Activated CD8-positive, alpha-beta T cell treated with anti-CD3 and anti-CD28 coated beads for 36 hours (primary cell): ENCODE data around the gene UGT2B17. TPM values are rescaled to one million over a fixed set of nuclear protein-coding genes. Genes with fewer than 3 reads are reported as not detected.
"Not testable (repeated sequence)": the region's sequence is repeated elsewhere in the genome, so short reads cannot be mapped to it uniquely, and the experiment has no call there.

Source experiments
- ATAC-seq: fragments of 200-7000 bp; cut with Tn5 transposase; one replicate; pipeline ENCODE4 v1.10.0; 2021; ENCODE audit warnings: mild to moderate bottlenecking, moderate library complexity
- CTCF ChIA-PET: fragments of 350-600 bp; sonication (Branson Sonifier 250); formaldehyde crosslinking; loops from one replicate; lab custom pipeline; 2021; ENCODE audit warnings: antibody characterized with exemption; lab: Charles Lee
- POLR2A ChIA-PET: fragments of 350-600 bp; sonication (Branson Sonifier 250); formaldehyde crosslinking; loops from one replicate; lab custom pipeline; 2021; ENCODE audit warnings: antibody characterized with exemption; lab: Charles Lee
- DNase-seq: peaks from one replicate; pipeline ENCODE4 v3.0.0-alpha.2; 2020
- H3K27ac Mint-ChIP-seq: one replicate; pipeline ENCODE4 v1.8.0; 2021; ENCODE audit warnings: mild to moderate bottlenecking, mixed read lengths
- H3K27me3 Mint-ChIP-seq: one replicate; pipeline ENCODE4 v1.8.0; 2021; ENCODE audit warnings: mixed read lengths
- H3K36me3 Mint-ChIP-seq: one replicate; pipeline ENCODE4 v1.8.0; 2021; ENCODE audit warnings: low read depth, mixed read lengths
- H3K4me1 Mint-ChIP-seq: one replicate; pipeline ENCODE4 v1.8.0; 2021; ENCODE audit warnings: low read depth, mixed read lengths
- H3K4me3 Mint-ChIP-seq: one replicate; pipeline ENCODE4 v1.8.0; 2021; ENCODE audit warnings: mild to moderate bottlenecking, moderate library complexity, mixed read lengths
- H3K9me3 Mint-ChIP-seq: one replicate; pipeline ENCODE4 v1.8.0; 2021; ENCODE audit warnings: mixed read lengths
- intact Hi-C: fragments of 100-400 bp; cut with micrococcal nuclease; formaldehyde crosslinking; loops from one replicate; pipeline ENCODE4 v1.10.0; 2022
- total RNA-seq, 2 experiments: library from RNA; stranded (reverse); gene quantifications; one replicate each; pipeline ENCODE4 v1.2.3, GENCODE V29; 2021
- TF ChIP-seq, protein P1 (sequence below): fragments of 200-600 bp; IDR thresholded peaks from one replicate; pipeline ENCODE4 v1.8.0; 2022; ENCODE audit warnings: antibody characterized with exemption, mild to moderate bottlenecking

The UGT2B17 gene
- total RNA-seq = not detected

DNA sequence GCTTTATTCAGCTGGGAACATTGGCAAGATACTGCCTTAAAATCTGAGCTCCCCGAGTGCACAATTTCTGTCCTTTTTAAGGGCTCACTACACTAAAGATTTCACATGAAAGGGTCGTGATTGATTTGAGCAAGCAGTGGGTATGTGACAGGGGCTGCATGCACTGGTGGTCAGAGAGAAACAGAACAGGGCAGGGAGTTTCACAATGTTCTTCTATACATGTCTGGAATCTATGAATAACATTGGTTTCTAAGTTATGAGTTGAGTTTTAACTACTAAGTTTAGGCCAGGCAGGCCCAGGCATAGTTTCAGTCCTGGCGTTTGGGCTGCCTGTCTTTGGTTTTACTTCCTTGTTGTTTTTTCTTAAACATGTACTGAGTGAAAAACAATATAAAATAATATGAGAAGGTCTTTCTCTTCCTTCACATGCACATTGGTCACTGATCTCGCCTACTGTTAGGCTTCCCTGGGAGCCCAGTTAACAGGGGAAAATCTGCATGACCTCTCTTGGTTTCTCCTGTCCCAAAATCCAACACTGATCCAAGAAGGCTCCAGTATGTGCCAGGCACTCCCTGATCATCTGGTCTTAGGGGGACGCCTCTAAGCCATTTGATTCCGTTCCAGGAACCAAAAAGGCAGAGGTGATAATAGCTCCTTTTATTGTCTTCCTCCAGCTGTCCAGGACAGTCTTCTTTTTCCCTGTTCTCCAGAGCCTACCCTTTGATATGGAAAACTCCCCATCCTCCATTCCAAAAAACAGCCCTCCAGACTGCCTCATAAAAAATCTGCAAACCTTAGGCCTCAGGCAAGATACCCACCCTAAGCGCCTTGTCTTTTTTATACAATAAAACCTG lies at the start of gene UGT2B17:
Gene UGT2B17 (minus strand): TSS at position 51 of the 854 bp plus-strand sequence. CDS start 7,838 bp downstream, outside the sequence.
- intact Hi-C loops = no loop called here
- Mint-ChIP-seq H3K4me1 (no peaks in the 10 kb centered on the region), H3K9me3 (no peaks in the 10 kb centered on the region), H3K27me3 (peaks cover 1% of the 10 kb centered on the region), H3K27ac (no peak within 1 kb of the TSS), H3K36me3 (no peaks in the 10 kb centered on the region), H3K4me3 (no peak within 1 kb of the TSS)
- TF ChIP-seq, protein P1, sequence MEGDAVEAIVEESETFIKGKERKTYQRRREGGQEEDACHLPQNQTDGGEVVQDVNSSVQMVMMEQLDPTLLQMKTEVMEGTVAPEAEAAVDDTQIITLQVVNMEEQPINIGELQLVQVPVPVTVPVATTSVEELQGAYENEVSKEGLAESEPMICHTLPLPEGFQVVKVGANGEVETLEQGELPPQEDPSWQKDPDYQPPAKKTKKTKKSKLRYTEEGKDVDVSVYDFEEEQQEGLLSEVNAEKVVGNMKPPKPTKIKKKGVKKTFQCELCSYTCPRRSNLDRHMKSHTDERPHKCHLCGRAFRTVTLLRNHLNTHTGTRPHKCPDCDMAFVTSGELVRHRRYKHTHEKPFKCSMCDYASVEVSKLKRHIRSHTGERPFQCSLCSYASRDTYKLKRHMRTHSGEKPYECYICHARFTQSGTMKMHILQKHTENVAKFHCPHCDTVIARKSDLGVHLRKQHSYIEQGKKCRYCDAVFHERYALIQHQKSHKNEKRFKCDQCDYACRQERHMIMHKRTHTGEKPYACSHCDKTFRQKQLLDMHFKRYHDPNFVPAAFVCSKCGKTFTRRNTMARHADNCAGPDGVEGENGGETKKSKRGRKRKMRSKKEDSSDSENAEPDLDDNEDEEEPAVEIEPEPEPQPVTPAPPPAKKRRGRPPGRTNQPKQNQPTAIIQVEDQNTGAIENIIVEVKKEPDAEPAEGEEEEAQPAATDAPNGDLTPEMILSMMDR = no peak
- ATAC-seq = no peak
- DNase-seq = no peak
- CTCF ChIA-PET = no interaction called here
- POLR2A ChIA-PET = no interaction called here

DNA sequence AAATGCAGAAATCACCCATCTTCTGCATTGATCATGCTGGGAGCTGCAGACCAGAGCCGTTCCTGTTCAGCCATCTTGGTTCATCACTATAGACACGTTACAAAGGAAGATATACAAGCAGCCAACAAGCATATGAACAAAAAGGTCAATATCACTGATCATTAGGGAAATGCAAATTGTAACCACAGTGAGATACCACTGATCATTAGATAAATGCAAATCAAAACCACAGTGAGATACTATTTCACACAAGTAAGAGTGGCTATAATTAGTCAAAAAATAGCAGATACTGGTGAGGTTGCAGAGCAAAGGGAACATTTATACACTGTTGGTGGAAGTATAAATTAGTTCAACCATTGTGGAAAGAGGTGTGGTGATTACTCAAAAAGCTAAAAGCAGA lies 46.6 kb upstream of the UGT2B17 start:
- H3K27me3 Mint-ChIP-seq, H3K4me1 Mint-ChIP-seq, CTCF ChIA-PET, H3K4me3 Mint-ChIP-seq, H3K27ac Mint-ChIP-seq, H3K9me3 Mint-ChIP-seq, H3K36me3 Mint-ChIP-seq, DNase-seq, ATAC-seq, POLR2A ChIA-PET, intact Hi-C loops: not testable (repeated sequence)

DNA sequence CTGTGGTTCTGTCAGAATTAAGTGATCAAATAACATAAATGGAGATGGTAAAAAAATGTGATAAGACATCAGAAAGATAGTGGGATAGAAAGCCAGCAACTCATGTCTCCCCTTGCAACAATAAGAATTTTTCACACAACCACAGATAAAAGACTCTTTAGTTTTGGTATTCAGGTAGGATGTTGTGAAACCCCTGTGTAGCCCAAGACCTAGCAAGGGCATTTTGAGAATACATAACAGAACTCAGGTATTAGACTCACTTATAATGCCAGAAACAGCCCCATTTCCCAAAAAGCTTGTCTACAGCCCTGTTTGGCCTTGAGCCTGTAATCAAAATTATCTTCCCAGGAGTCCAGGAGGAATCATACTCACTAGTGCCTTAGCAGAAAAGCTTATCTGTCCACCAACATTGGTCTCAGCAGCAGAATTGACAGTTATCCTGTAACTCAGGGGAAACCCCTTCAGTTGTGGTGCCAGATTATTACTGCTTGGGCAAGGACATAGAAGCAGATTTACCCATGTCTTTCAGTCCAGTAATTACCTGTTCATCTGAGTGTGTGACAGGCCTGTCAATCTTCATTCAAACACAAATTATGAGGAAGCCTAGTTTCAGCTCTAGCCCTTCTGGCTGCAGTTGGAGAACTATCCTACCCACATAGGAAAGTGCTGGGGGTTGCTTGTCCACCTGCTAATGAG lies 41.0 kb upstream of the UGT2B17 start:
- no peaks in the 10 kb centered on the region for H3K27me3 Mint-ChIP-seq
- no peaks in the 10 kb centered on the region for H3K4me1 Mint-ChIP-seq
- DNase-seq (no peak), ATAC-seq (no peak)
- H3K27ac Mint-ChIP-seq = no peak overlapping the region
- H3K9me3 Mint-ChIP-seq = no peaks in the 10 kb centered on the region
- TF ChIP-seq, protein P1 = no peak
- H3K4me3 Mint-ChIP-seq = no peak overlapping the region
- H3K36me3 Mint-ChIP-seq = no peaks in the 10 kb centered on the region
- intact Hi-C loops = no loop called here
- POLR2A ChIA-PET = no interaction called here
- CTCF ChIA-PET = no interaction called here

DNA sequence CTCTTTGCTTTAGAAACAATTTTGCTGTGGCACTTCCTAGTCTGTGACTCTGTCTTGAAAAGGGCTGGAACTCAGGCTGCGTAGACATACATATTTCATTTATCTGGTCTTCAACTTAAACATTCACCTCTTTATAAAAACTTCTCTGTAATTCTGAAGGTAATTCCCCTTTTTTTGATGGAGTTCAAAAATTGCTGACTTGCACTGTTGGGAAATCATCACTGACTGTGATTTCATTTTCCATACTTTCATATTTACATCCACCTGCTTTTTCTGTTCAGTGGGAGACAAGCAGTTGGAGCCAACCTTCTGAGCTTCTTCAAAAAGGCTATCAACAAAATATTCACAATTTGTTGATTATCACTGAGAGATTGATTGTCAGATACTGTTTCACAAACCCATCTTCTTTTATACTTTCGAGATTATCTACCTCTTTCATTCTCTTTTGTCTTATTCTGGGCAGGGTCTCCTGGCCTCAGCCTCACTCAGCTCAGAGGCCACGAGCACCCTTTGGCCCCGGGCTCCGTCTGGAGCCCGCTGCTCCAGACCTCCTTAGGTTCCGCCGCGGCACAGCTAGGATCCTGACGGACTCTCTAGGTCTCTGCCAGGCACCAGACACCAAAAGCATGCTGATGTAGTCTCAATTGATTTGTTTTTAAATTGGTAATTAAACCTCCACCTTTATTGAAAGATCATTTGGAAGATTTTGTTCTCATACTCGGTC lies 39.7 kb upstream of the UGT2B17 start:
- TF ChIP-seq, protein P1 = no peak
- Mint-ChIP-seq H3K36me3 (no peaks in the 10 kb centered on the region), H3K9me3 (no peaks in the 10 kb centered on the region), H3K27ac (no peak overlapping the region), H3K4me1 (no peaks in the 10 kb centered on the region), H3K4me3 (no peak overlapping the region), H3K27me3 (no peaks in the 10 kb centered on the region)
- DNase-seq = no peak
- ATAC-seq = no peak
- CTCF ChIA-PET = no interaction called here
- POLR2A ChIA-PET = no interaction called here
- intact Hi-C loops = no loop called here

DNA sequence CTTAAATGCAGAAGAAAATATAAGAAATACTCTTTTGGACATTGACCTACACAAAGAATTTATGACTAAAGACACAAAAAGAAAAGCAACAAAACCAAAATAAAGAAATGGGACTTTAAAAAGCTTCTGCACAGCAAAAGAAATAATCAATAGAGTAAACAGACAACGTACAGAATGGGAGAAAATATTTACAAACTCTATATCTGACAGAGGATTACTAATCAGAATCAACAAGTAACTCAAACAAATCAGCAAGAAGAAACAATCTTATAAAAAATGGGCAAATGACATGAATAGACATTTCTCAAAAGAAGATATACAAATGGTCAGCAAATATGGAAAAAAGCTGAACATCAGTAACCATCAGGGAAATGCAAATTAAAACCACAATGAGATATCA lies 37.6 kb upstream of the UGT2B17 start:
- CTCF ChIA-PET = no interaction called here
- intact Hi-C loops = no loop called here
- ATAC-seq (no peak), DNase-seq (no peak)
- Mint-ChIP-seq H3K27ac (no peak overlapping the region), H3K9me3 (no peaks in the 10 kb centered on the region), H3K4me3 (no peak overlapping the region), H3K4me1 (no peaks in the 10 kb centered on the region), H3K36me3 (no peaks in the 10 kb centered on the region), H3K27me3 (peaks cover 2% of the 10 kb centered on the region)
- TF ChIP-seq, protein P1 = no peak
- POLR2A ChIA-PET = no interaction called here
